HG03442 (cell line): ENCODE results near the gene FLAD1.

ENCODE experiments used
- ATAC-seq: cut with Tn5 transposase; IDR thresholded peaks from one replicate; pipeline ENCODE4 v1.9.1; 2021; ENCODE audit warnings: mild to moderate bottlenecking, moderate library complexity; ENCODE audit not compliant: unreplicated experiment

FLAD1 gene

GRCh38 chr1:155002464-155003226, 19.5 kb downstream of the FLAD1 start, which contains the start of gene ZBTB7B:
Gene ZBTB7B (plus strand): TSS chr1:155002802. CDS start chr1:155014661, 11,859 bp downstream.
- ATAC-seq = no peak

GRCh38 chr1:155003227-155003765, 20.2 kb downstream of the FLAD1 start:
- no peak for ATAC-seq

- no peak for ATAC-seq
Observed at GRCh38 chr1:155003766-155004351, 20.7 kb downstream of the FLAD1 start.

- ATAC-seq = no peak
Observed at GRCh38 chr1:155004352-155005075, 21.4 kb downstream of the FLAD1 start.

- no peak for ATAC-seq
Observed at GRCh38 chr1:155005076-155006011, 22.2 kb downstream of the FLAD1 start.

GRCh38 chr1:155006601-155007101, 23.5 kb downstream of the FLAD1 start:
- ATAC-seq = no peak

- ATAC-seq = no peak
Observed at GRCh38 chr1:155007251-155007828, 24.2 kb downstream of the FLAD1 start.

- no peak for ATAC-seq
Observed at GRCh38 chr1:155008015-155008941, 25.1 kb downstream of the FLAD1 start.

- no peak for ATAC-seq
Observed at GRCh38 chr1:155009221-155009711, 26.1 kb downstream of the FLAD1 start.

- no peak for ATAC-seq
Observed at GRCh38 chr1:155009742-155010141, 26.6 kb downstream of the FLAD1 start.

GRCh38 chr1:155010211-155010918, 27.2 kb downstream of the FLAD1 start:
- no peak for ATAC-seq

GRCh38 chr1:155011004-155011416, 27.9 kb downstream of the FLAD1 start:
- no peak for ATAC-seq

GRCh38 chr1:155011437-155012025, 28.4 kb downstream of the FLAD1 start:
- no peak for ATAC-seq

GRCh38 chr1:155012026-155012546, 28.9 kb downstream of the FLAD1 start:
- ATAC-seq = no peak

- ATAC-seq = no peak
Observed at GRCh38 chr1:155012776-155013602, 29.8 kb downstream of the FLAD1 start.

GRCh38 chr1:155013632-155014031, 30.5 kb downstream of the FLAD1 start:
- no peak for ATAC-seq
